Endothelial cell of umbilical vein (primary cell): ENCODE measurements around the gene PSMD10. TPM values are rescaled to one million over a fixed set of nuclear protein-coding genes. Genes with fewer than 3 reads are reported as not detected.

ENCODE experiments used
- BruUV-seq: library from RNA; stranded (reverse); fragments of 400-500 nt; replicated peaks from 2 replicates; lab custom pipeline; 2021; lab: Mats Ljungman, UMichigan
- CTCF ChIA-PET: fragments of 300-600, 350-600 bp; sonication (Branson Sonifier 250); formaldehyde crosslinking; loops from one replicate; lab custom pipeline; 2021; ENCODE audit warnings: antibody characterized with exemption, inconsistent platforms; lab: Charles Lee
- POLR2A ChIA-PET: fragments of 300-600, 350-600 bp; sonication (Branson Sonifier 250); formaldehyde crosslinking; loops from one replicate; lab custom pipeline; 2021; ENCODE audit warnings: antibody characterized with exemption, inconsistent platforms; lab: Charles Lee
- DNase-seq: peaks from one replicate; pipeline ENCODE4 v3.0.0-alpha.2; 2011; ENCODE audit warnings: low read depth, low spot score
- FAIRE-seq: peaks from 2 replicates; lab custom pipeline; 2011; peaks lifted over from hg19 to GRCh38; lab: Jason Lieb, UNC
- H2AFZ ChIP-seq: 2 replicates; pipeline ENCODE4 v1.6.0; 2012; ENCODE audit warnings: low read depth, low read length, control low read depth, inconsistent platforms
- H3K27ac ChIP-seq: 2 replicates; pipeline ENCODE4 v1.5.1; 2011; ENCODE audit warnings: low read depth, mild to moderate bottlenecking, control low read depth, low read length, moderate library complexity; ENCODE audit not compliant: insufficient read depth
- H3K27me3 ChIP-seq, 2 experiments: 2 replicates each; pipeline versions ENCODE4 v1.6.0 to v1.6.1; 2011; ENCODE audit warnings: low read length in 2 of 2, mixed read lengths in 1 of 2; ENCODE audit not compliant: control insufficient read depth in 2 of 2, insufficient read depth in 2 of 2
- H3K36me3 ChIP-seq, 2 experiments: 2 replicates in 1 of 2; 3 replicates in 1 of 2; pipeline ENCODE4 v1.5.1; 2011; ENCODE audit warnings: low read length in 2 of 2, mild to moderate bottlenecking in 1 of 2, moderate library complexity in 1 of 2; ENCODE audit not compliant: control insufficient read depth in 2 of 2, insufficient read depth in 2 of 2; ENCODE audit errors: extremely low read depth in 1 of 2
- H3K4me1 ChIP-seq: 3 replicates; pipeline ENCODE4 v1.5.1; 2011; ENCODE audit warnings: mild to moderate bottlenecking, low read length; ENCODE audit not compliant: control insufficient read depth, insufficient read depth; ENCODE audit errors: extremely low read depth
- H3K4me2 ChIP-seq: 2 replicates; pipeline ENCODE4 v1.6.1; 2011; ENCODE audit warnings: low read length, control low read depth, mixed read lengths; ENCODE audit not compliant: insufficient read depth
- H3K4me3 ChIP-seq, 3 experiments: fragments of 200-600 bp in 1 of 3; sonication (generic), shearing (Covaris generic) in 1 of 3; replicated peaks in 1 of 3; 2 replicates each; pipeline ENCODE4 v1.5.1; 2011 to 2016; ENCODE audit warnings: control low read depth in 3 of 3, low read length in 3 of 3, mild to moderate bottlenecking in 2 of 3, inconsistent platforms in 1 of 3, low read depth in 1 of 3, moderate library complexity in 1 of 3; ENCODE audit not compliant: insufficient read depth in 1 of 3
- H3K79me2 ChIP-seq: 2 replicates; pipeline ENCODE4 v1.6.0; 2012; ENCODE audit warnings: low read length, inconsistent platforms; ENCODE audit not compliant: control insufficient read depth, insufficient read depth
- H3K9ac ChIP-seq: replicated peaks from 2 replicates; pipeline ENCODE3; 2011; ENCODE audit warnings: low read length, control low read depth; ENCODE audit not compliant: insufficient read depth; ENCODE audit errors: extremely low read depth
- H3K9me1 ChIP-seq: replicated peaks from 3 replicates; pipeline ENCODE4 v1.6.0; 2011; ENCODE audit warnings: mild to moderate bottlenecking, low read length; ENCODE audit not compliant: control insufficient read depth, insufficient read depth; ENCODE audit errors: extremely low read depth
- H3K9me3 ChIP-seq: replicated peaks from 2 replicates; pipeline ENCODE4 v1.5.1; 2012; ENCODE audit warnings: low read length, inconsistent platforms; ENCODE audit not compliant: control insufficient read depth, insufficient read depth
- H4K20me1 ChIP-seq: replicated peaks from 2 replicates; pipeline ENCODE3; 2011; ENCODE audit warnings: mild to moderate bottlenecking, low read length; ENCODE audit not compliant: control insufficient read depth, insufficient read depth; ENCODE audit errors: extremely low read depth
- EZH2 ChIP-seq: IDR thresholded peaks from 2 replicates; pipeline ENCODE4 v1.6.1; 2012; ENCODE audit warnings: borderline replicate concordance, low read depth, mild to moderate bottlenecking, moderate library complexity, low read length, inconsistent platforms; ENCODE audit not compliant: severe bottlenecking
- FOS ChIP-seq: IDR thresholded peaks from 2 replicates; pipeline ENCODE4 v1.6.1; 2011; ENCODE audit warnings: mild to moderate bottlenecking, low read length, moderate library complexity, borderline replicate concordance; ENCODE audit not compliant: insufficient read depth
- GATA2 ChIP-seq: IDR thresholded peaks from 2 replicates; pipeline ENCODE4 v1.7.0; 2011; ENCODE audit warnings: low read depth, mild to moderate bottlenecking, moderate library complexity, mixed read lengths, low read length; ENCODE audit not compliant: insufficient read length, insufficient read depth
- JUN ChIP-seq: IDR thresholded peaks from 2 replicates; pipeline ENCODE4 v1.6.1; 2011; ENCODE audit warnings: borderline replicate concordance, low read depth; ENCODE audit not compliant: insufficient read length, insufficient read depth
- MAX ChIP-seq: IDR thresholded peaks from 2 replicates; pipeline ENCODE4 v1.6.1; 2011; ENCODE audit not compliant: insufficient read depth, insufficient read length
- MYC ChIP-seq: IDR thresholded peaks from one replicate; pipeline ENCODE4 v1.6.1; 2011; ENCODE audit warnings: mild to moderate bottlenecking, low read depth, low read length
- POLR2A ChIP-seq: IDR thresholded peaks from 2 replicates; pipeline ENCODE4 v1.6.1; 2012; ENCODE audit warnings: low read depth, mild to moderate bottlenecking, control low read depth, low read length
- POLR2AphosphoS5 ChIP-seq: IDR thresholded peaks from 2 replicates; pipeline ENCODE4 v1.6.1; 2012; ENCODE audit warnings: low read depth, mild to moderate bottlenecking, control low read depth, low read length, moderate library complexity; ENCODE audit not compliant: insufficient read depth
- dilution Hi-C: fragments of 300-500 bp; cut with MboI; formaldehyde crosslinking; loops from one replicate; pipeline ENCODE4 v1.15.0; 2019; ENCODE audit warnings: low sequenced_read_pairs; ENCODE audit not compliant: extremely low pct_ligation_motif_present
- intact Hi-C: fragments of 100-400 bp; cut with micrococcal nuclease; formaldehyde crosslinking; loops from one replicate; pipeline ENCODE4 v1.10.0; 2022
- polyA plus RNA-seq, 4 experiments: library from polyadenylated mRNA; depleted of rRNA in 3 of 4; stranded (reverse) in 3 of 4; unstranded in 1 of 4; fragments of >200 nt; gene quantifications; 2 replicates each; pipeline versions ENCODE4 v1.2.1 to v1.2.3, GENCODE V29; 2011 to 2012; ENCODE audit warnings: missing spikeins in 1 of 4
- total RNA-seq: library from RNA; stranded (reverse); gene quantifications from 2 replicates; pipeline ENCODE4 v1.2.3, GENCODE V29; 2021
- TF ChIP-seq, protein P1 (sequence below), 2 donors: IDR thresholded peaks; 1 replicate in 1 of 2; 2 replicates in 1 of 2; pipeline ENCODE4 v1.5.1; 2011; ENCODE audit warnings: low read length in 2 of 2, mild to moderate bottlenecking in 2 of 2, moderate library complexity in 2 of 2, control low read depth in 1 of 2, inconsistent platforms in 1 of 2, low read depth in 1 of 2; ENCODE audit not compliant: insufficient read depth in 1 of 2; ENCODE audit errors: extremely low read depth in 1 of 2

PSMD10 gene
- total and polyA plus RNA-seq, 2 donors (not counting 3 experiments of a cell fraction or from before 2014, with no cell fraction given): 82.7 to 93.8 TPM

DNA sequence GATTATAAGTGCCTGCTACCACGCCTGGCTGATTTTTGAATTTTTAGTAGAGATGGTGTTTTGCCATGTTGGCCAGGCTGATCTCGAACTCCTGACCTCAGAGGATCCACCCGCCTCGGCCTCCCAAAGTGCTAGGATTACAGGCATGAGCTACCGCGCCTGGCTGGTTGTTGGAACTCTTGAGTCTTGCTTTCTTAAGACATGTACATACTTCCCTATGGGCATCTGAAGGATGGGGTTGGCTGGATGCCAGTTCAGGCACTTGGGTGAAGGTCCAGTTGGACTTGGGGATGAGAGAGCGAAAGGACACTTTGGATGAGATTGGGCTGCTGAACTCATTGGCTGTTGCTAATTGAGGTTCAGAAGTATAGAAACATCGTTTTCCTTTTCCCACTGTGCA, 40.7 kb upstream of the PSMD10 start:
- Histone ChIP-seq H3K79me2 (no peaks in the 10 kb centered on the region), H3K27me3 (no peaks in the 10 kb centered on the region), H3K36me3 (peaks cover 3 to 4% of the 10 kb centered on the region in 2 experiments), H4K20me1 (no peaks in the 10 kb centered on the region), H3K9me1 (no peaks in the 10 kb centered on the region), H3K9me3 (no peaks in the 10 kb centered on the region), H3K9ac (peak overlapping the region; percentile 53), H3K4me2 (peak overlapping the region; percentile 52), H3K27ac (peak overlapping the region; percentile 97), H3K4me1 (peaks cover 28% of the 10 kb centered on the region), H3K4me3 (no peak overlapping the region), H2AFZ (no peak overlapping the region)
- BruUV-seq: TSS peak; percentile 86
- CTCF ChIA-PET: interaction anchor here (1.2 to 2.0 kb wide), 3 partner anchors 41 to 110 kb away, joined by 3 to 6 read pairs (median 5); partner anchors contain the start of genes ATG4A and PSMD10
- DNase-seq: no peak
- POLR2A ChIA-PET: interaction anchor here (1.2 to 1.3 kb wide), 3 partner anchors 9 to 41 kb away, joined by 3 to 17 read pairs (median 4); partner anchors contain the start of genes ATG4A and PSMD10
- TF ChIP-seq EZH2 (no peak), GATA2 (no peak), MYC (no peak), POLR2AphosphoS5 (no peak), MAX (no peak), POLR2A (no peak), JUN (no peak), FOS (no peak)
- TF ChIP-seq, protein P1, sequence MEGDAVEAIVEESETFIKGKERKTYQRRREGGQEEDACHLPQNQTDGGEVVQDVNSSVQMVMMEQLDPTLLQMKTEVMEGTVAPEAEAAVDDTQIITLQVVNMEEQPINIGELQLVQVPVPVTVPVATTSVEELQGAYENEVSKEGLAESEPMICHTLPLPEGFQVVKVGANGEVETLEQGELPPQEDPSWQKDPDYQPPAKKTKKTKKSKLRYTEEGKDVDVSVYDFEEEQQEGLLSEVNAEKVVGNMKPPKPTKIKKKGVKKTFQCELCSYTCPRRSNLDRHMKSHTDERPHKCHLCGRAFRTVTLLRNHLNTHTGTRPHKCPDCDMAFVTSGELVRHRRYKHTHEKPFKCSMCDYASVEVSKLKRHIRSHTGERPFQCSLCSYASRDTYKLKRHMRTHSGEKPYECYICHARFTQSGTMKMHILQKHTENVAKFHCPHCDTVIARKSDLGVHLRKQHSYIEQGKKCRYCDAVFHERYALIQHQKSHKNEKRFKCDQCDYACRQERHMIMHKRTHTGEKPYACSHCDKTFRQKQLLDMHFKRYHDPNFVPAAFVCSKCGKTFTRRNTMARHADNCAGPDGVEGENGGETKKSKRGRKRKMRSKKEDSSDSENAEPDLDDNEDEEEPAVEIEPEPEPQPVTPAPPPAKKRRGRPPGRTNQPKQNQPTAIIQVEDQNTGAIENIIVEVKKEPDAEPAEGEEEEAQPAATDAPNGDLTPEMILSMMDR (IDR thresholded peaks at IDR 0.05; ENCODE audit: extremely low read depth in 1 of 2, insufficient read depth in 1 of 2, low read depth in 1 of 2, low read length in 2 of 2): no peak
- dilution Hi-C loops (no loop called here), intact Hi-C loops (no loop called here)
- FAIRE-seq: no peak
